IPS-11a (cell line): ENCODE measurements around the gene XXYLT1.
"Not testable (repeated sequence)": the region's sequence is repeated elsewhere in the genome, so short reads cannot be mapped to it uniquely, and the experiment has no call there.

Experiments
- H3K4me3 ChIP-seq: one replicate; pipeline ENCODE4 v1.5.1; 2013; ENCODE audit warnings: low read depth, low read length, control low read depth

Gene XXYLT1

GRCh38 chr3:195056506-195056905, 214.5 kb downstream of the XXYLT1 start:
- no peak overlapping the region for H3K4me3 ChIP-seq

DNA sequence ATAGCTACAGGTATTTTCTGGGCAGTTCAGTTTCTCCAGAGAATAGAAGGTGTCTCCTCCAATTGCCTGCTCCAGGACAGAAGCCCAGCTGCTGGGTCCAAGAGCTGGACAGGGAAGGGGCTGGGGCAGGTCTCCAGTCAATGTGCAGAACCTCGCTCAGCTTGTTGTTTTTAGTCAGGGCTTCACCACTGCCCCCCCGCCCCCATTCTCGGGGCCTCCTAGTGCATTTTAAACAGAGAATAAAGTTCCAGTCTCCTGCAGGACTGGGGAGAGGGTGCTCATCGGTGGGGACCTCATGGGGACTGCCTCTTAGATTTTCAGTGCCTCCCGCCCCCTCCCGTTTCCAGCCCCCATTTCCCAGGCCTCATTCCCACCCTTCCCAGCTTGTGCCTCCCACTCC, 216.6 kb downstream of the XXYLT1 start:
- no peak overlapping the region for H3K4me3 ChIP-seq

DNA sequence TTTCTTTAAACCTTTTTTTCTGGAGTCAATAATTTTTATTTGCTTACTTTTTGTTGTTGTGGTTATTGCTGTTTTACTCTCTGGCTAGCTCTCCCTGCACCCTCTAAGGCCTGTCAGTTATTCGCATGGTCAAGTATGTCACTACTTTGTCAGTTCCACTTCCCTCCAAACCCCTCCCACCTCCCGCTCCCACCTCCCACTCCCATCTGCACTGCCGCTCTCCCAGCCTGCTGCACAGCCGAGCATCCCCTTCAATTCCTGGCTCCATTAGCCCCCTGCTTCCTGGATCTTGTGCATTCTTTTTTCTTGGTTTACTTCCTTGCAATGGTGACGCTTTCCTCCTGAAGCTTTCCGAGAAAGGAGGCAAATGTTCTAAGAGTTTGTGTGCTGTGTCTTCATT, 218.0 kb downstream of the XXYLT1 start:
- H3K4me3 ChIP-seq: no peak overlapping the region

DNA sequence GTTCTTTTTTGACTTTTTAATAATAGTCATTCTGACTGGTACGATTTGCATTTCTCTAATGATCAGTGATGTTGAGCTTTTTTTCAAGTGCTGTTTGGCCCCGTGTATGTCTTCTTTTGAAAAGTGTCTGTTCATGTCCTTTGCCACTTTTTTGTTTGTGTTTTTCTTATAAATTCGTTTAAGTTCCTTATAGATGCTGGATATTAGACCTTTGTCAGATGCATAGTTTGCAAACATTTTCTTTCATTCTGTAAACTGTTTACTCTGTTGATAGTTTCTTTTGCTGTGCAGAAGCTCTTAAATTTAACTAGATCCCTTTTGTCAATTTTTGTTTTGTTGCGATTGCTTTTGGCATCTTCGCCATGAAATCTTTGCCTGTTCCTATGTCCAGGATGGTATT, 220.7 kb downstream of the XXYLT1 start:
- not testable (repeated sequence) for H3K4me3 ChIP-seq

DNA sequence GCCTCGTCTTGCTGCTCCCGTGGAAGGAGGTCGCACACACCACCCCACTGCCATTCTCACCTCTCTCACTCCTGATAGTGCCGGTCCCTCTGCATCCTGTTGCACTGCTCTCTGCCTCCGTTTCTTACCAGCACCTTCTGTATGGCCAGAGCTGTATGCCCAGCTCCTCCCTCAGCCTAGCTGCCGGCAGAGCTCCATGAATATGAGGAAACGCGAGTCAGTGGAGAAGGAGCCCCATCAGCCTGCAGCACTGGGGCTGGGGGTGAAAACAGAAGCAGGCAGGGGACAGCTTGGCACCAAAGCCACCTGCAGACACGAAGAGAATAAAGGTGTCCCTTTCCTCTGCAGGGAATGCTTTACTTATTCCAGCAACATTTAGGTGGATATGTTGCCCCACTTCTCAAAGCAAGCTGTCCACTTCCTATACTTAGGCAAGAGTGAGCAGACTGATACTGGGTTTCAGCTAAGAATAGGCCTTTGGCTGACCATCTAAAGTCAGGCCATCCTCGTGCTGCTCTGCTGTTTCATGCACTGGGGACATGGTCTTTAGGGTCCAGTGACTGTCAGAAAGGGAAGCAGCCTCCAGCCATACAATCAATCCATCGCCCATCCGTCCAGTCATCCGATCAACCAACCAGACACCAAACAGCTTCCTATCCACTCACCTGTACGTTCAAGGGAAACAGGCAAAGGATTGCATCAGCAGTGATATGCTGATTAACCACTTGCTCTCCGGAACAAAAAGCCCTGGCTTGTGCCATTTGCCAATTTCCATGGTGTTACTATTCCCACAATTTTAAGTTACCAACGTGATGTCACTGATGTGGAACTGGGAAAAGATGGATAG, 222.7 kb downstream of the XXYLT1 start:
- H3K4me3 ChIP-seq: no peak overlapping the region

GRCh38 chr3:195047536-195047935, 223.4 kb downstream of the XXYLT1 start:
- H3K4me3 ChIP-seq: no peak overlapping the region

GRCh38 chr3:195046441-195046840, 224.5 kb downstream of the XXYLT1 start:
- no peak overlapping the region for H3K4me3 ChIP-seq

- no peak overlapping the region for H3K4me3 ChIP-seq
Measured at GRCh38 chr3:195045481-195046210, 225.3 kb downstream of the XXYLT1 start.

DNA sequence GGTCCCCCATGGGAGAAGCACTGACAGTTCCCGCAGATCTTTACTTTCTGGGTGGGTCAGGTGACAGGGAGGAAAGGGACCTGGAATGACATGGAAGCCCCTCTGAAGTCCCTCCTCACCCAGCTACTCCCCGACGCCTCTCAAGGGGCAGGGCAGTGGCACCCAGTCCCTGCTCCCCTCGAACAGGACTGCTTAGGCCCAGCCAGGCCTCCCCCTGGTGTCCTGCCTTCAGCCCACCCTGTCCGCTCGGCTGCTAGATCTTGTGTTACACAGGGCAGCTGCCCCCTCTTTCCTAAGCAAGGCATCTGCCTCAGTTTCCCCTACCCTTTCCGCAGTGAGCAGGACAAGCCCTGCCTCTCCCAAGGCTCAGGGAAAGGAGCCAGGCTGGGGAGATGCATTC, 226.5 kb downstream of the XXYLT1 start:
- H3K4me3 ChIP-seq: no peak overlapping the region

DNA sequence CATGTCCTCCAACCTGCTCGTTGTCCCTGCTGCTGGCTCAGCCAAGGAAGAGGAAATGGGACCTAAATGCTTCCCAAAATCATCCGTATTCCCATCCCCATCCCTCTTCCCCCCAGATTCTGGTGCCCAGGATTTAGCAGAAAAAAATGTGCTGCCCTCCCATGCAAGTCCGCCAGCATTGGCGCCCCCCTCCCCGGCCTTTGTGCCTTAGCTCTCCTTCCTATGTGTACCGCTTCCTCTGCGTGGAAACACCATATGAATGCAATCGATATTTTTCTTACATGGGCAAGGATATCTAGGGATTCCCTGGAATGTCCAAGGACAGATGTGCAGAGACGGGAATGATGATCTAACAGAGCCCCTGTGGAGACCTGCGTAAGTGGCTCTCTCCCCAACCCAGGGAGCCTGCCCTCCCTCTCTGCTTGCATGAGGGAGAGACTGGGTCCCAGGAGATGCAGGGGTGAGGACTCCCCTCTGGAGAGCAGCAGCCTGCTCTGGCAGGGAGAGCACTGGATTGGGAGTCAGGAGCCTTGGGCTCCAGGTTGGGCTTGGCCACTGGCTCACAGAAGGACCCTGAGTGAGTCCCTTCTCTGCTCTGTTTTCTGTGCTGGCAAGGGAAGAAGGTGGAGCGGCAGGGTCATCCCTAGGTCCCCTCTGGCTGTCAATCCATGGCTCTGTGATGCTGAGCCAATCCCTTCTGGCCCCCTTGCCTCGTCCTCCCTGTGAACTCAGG, 227.2 kb downstream of the XXYLT1 start:
- H3K4me3 ChIP-seq: no peak overlapping the region

GRCh38 chr3:195042743-195043606, 228.0 kb downstream of the XXYLT1 start:
- H3K4me3 ChIP-seq: no peak overlapping the region

- no peak overlapping the region for H3K4me3 ChIP-seq
Measured at GRCh38 chr3:195041871-195042742, 228.9 kb downstream of the XXYLT1 start.

DNA sequence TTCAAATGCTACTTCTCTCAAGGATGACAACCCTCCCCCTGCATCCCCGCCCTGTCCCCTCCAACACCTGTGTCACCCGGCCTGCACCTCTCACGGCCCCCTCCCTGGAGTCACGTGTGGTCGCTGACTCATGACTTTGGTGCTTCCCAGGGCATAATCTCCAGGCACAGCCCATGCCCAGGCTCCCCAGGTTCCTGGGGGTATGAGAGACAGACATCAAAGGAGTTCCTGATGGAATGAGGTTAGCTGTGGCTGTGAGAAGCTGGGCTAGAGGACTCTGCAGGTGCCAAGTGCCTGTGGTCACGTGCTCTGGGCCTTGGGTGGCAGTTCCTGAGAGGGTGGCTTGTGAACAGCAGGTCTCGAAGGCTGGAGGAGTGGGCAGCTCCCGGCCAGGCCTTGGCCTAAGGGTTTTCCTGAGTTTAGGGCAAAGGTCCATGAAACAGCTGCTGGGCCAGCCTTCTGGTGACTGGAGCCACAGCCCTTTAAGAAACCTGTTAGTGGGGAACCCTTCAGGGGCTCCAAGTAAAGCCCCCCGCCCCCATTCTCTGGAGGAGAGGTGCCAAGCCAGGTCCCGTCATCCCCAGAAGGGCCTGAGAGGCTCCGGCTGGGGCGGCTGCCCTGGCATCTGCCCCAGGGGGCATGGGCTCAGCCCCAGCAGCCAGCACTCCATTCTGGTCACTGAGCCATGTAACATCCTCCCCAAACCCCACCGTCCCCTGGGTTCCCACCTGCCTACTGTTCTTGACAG, 230.0 kb downstream of the XXYLT1 start:
- H3K4me3 ChIP-seq: no peak overlapping the region

DNA sequence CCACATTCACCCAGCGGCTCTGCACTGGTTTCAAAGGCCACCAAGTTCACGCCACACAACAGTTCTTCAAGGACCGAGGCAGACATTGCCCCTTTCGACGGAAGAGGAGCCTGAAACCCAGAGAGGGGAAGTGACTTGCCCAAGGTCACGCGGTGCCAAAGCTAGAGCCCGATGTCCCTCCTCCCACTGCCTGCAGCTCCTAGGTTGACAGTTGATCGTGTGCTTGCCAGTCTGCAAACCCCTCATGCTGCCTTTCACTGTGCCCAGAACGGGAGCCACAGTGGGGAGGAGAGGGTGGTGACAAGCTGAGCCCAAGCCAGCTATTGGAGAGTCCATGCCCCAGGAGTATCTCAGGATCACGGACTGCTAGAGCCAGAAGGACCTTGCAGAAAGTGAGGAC, 230.9 kb downstream of the XXYLT1 start:
- no peak overlapping the region for H3K4me3 ChIP-seq

DNA sequence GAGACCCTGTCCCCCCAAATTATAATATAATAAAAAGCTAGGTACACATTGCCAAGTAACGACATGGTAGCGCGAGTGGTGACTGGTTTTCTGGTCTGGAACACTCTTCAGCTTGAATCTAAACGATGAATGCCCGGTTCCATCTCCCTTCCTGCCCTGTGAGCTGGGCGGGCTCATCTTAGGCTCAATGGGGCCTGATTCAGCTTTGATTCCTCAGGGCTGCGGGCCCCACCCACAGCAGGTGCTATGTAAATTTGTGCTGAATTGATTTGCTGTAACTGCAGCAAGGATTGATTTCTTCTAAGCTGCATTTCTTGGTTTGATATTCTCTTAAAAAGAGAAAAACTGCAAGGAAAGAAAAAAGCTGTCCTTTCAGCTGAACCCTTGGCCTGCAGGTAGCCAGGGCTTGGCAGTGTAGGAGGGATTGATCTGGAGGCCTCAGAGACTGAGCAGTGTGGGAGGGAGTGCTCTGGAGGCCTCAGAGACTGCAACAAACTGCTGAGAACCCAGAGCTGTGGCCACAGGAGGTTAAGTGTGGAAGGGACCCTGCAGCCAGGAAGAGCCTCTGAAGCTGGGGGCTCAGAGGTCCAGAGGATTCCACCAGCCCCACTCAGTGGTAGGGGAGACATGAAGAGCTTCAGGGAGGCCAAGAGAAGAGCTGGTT, 231.6 kb downstream of the XXYLT1 start:
- H3K4me3 ChIP-seq: no peak overlapping the region

- H3K4me3 ChIP-seq: no peak overlapping the region
Measured at GRCh38 chr3:195038161-195038560, 232.8 kb downstream of the XXYLT1 start.

- H3K4me3 ChIP-seq: not testable (repeated sequence)
Measured at GRCh38 chr3:195037586-195037985, 233.4 kb downstream of the XXYLT1 start.

DNA sequence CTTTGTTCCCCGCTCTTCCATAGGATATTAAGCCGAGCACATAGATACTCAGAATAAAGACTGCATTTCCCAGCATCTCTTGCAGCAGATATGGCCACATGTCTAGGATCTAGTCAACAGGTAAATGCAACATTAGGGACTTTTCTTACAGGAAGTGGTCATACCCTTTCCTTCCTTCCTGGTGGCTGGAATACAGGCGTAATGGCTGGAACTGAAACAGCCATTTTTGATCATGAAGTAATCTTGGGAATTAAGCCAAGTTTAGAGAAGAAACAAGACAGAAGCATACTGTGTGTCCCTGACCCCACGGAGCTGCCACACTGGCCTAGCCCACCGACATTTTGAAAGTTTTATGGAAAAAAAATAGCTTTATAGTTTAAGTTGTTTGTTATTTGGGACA, 234.0 kb downstream of the XXYLT1 start:
- no peak overlapping the region for H3K4me3 ChIP-seq

- no peak overlapping the region for H3K4me3 ChIP-seq
Measured at GRCh38 chr3:195036574-195036973, 234.4 kb downstream of the XXYLT1 start.
